H1 (cell line): ENCODE results near the gene CELF2. TPM values are rescaled to one million over a fixed set of nuclear protein-coding genes. Genes with fewer than 3 reads are reported as not detected.

Experiments used
- TAF7 ChIP-seq: optimal IDR thresholded peaks from 2 replicates; pipeline ENCODE3; 2011; ENCODE audit warnings: low read depth, mild to moderate bottlenecking, inconsistent platforms, low read length, moderate library complexity, borderline replicate concordance
- polyA plus RNA-seq, 7 experiments: library from polyadenylated mRNA; depleted of rRNA in 3 of 7; stranded (reverse) in 5 of 7; unstranded in 2 of 7; fragments of >200 nt in 5 of 7; fragments of 200-250 nt in 2 of 7; gene quantifications; 1 replicate in 5 of 7; 2 replicates in 1 of 7; 4 replicates in 1 of 7; pipeline versions ENCODE4 v1.2.1 to v1.2.3, GENCODE V29; 2011 to 2013; ENCODE audit warnings: missing spikeins in 2 of 7, mixed read lengths in 2 of 7
- total RNA-seq: library from RNA; stranded (reverse); fragmentation: NEBNext Ultra II Directional; extraction: Animal tissue kit (Norgen Biotek cat#: 25700); gene quantifications from 2 replicates; pipeline ENCODE4 v1.2.1, GENCODE V29; 2021
- TF ChIP-seq, protein P1 (sequence below): fragments of 300-600 bp; sonication (generic); IDR thresholded peaks from 2 replicates; pipeline ENCODE4 v1.7.1; 2012; ENCODE audit warnings: low read length, moderate library complexity, mild to moderate bottlenecking, inconsistent platforms; ENCODE audit not compliant: insufficient replicate concordance

Gene CELF2
- total and polyA plus RNA-seq, 2 of the 8 experiments (the other 6 are each of a cell fraction or from before 2014, with no cell fraction given) = 18.3 to 22.7 TPM

DNA sequence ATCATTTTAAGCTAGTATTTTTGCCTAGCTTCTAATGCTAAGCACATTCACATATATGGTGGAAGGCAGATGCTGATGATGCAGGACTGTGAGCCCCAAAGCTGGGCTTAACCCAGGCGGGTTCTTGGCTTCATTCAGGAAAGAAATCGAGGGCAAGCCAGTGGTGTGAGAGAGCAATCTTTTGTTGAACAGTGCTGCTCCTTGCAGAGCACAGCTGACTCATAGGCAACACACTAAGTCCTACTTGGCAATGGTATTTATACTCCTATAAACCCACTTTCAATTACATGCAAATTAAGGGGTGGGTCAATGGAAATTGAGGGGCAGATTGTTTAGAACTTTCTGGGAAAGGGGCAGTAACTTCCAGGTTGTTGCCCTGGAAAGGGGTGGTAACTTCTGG, 42.0 kb upstream of the CELF2 start (continued):
- TF ChIP-seq, protein P1, sequence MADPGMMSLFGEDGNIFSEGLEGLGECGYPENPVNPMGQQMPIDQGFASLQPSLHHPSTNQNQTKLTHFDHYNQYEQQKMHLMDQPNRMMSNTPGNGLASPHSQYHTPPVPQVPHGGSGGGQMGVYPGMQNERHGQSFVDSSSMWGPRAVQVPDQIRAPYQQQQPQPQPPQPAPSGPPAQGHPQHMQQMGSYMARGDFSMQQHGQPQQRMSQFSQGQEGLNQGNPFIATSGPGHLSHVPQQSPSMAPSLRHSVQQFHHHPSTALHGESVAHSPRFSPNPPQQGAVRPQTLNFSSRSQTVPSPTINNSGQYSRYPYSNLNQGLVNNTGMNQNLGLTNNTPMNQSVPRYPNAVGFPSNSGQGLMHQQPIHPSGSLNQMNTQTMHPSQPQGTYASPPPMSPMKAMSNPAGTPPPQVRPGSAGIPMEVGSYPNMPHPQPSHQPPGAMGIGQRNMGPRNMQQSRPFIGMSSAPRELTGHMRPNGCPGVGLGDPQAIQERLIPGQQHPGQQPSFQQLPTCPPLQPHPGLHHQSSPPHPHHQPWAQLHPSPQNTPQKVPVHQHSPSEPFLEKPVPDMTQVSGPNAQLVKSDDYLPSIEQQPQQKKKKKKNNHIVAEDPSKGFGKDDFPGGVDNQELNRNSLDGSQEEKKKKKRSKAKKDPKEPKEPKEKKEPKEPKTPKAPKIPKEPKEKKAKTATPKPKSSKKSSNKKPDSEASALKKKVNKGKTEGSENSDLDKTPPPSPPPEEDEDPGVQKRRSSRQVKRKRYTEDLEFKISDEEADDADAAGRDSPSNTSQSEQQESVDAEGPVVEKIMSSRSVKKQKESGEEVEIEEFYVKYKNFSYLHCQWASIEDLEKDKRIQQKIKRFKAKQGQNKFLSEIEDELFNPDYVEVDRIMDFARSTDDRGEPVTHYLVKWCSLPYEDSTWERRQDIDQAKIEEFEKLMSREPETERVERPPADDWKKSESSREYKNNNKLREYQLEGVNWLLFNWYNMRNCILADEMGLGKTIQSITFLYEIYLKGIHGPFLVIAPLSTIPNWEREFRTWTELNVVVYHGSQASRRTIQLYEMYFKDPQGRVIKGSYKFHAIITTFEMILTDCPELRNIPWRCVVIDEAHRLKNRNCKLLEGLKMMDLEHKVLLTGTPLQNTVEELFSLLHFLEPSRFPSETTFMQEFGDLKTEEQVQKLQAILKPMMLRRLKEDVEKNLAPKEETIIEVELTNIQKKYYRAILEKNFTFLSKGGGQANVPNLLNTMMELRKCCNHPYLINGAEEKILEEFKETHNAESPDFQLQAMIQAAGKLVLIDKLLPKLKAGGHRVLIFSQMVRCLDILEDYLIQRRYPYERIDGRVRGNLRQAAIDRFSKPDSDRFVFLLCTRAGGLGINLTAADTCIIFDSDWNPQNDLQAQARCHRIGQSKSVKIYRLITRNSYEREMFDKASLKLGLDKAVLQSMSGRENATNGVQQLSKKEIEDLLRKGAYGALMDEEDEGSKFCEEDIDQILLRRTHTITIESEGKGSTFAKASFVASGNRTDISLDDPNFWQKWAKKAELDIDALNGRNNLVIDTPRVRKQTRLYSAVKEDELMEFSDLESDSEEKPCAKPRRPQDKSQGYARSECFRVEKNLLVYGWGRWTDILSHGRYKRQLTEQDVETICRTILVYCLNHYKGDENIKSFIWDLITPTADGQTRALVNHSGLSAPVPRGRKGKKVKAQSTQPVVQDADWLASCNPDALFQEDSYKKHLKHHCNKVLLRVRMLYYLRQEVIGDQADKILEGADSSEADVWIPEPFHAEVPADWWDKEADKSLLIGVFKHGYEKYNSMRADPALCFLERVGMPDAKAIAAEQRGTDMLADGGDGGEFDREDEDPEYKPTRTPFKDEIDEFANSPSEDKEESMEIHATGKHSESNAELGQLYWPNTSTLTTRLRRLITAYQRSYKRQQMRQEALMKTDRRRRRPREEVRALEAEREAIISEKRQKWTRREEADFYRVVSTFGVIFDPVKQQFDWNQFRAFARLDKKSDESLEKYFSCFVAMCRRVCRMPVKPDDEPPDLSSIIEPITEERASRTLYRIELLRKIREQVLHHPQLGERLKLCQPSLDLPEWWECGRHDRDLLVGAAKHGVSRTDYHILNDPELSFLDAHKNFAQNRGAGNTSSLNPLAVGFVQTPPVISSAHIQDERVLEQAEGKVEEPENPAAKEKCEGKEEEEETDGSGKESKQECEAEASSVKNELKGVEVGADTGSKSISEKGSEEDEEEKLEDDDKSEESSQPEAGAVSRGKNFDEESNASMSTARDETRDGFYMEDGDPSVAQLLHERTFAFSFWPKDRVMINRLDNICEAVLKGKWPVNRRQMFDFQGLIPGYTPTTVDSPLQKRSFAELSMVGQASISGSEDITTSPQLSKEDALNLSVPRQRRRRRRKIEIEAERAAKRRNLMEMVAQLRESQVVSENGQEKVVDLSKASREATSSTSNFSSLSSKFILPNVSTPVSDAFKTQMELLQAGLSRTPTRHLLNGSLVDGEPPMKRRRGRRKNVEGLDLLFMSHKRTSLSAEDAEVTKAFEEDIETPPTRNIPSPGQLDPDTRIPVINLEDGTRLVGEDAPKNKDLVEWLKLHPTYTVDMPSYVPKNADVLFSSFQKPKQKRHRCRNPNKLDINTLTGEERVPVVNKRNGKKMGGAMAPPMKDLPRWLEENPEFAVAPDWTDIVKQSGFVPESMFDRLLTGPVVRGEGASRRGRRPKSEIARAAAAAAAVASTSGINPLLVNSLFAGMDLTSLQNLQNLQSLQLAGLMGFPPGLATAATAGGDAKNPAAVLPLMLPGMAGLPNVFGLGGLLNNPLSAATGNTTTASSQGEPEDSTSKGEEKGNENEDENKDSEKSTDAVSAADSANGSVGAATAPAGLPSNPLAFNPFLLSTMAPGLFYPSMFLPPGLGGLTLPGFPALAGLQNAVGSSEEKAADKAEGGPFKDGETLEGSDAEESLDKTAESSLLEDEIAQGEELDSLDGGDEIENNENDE = no peak
- no peak for TF ChIP-seq TAF7
